ENCODE data around the gene TRIM62. TPM values are rescaled to one million over a fixed set of nuclear protein-coding genes. Genes with fewer than 3 reads are reported as not detected.
A peak's percentile ranks its signal among the peaks of the same experiment; 100 is the strongest.

Gene TRIM62
- total RNA-seq, 1 donor from 2014 or later, result 6.5 TPM

DNA sequence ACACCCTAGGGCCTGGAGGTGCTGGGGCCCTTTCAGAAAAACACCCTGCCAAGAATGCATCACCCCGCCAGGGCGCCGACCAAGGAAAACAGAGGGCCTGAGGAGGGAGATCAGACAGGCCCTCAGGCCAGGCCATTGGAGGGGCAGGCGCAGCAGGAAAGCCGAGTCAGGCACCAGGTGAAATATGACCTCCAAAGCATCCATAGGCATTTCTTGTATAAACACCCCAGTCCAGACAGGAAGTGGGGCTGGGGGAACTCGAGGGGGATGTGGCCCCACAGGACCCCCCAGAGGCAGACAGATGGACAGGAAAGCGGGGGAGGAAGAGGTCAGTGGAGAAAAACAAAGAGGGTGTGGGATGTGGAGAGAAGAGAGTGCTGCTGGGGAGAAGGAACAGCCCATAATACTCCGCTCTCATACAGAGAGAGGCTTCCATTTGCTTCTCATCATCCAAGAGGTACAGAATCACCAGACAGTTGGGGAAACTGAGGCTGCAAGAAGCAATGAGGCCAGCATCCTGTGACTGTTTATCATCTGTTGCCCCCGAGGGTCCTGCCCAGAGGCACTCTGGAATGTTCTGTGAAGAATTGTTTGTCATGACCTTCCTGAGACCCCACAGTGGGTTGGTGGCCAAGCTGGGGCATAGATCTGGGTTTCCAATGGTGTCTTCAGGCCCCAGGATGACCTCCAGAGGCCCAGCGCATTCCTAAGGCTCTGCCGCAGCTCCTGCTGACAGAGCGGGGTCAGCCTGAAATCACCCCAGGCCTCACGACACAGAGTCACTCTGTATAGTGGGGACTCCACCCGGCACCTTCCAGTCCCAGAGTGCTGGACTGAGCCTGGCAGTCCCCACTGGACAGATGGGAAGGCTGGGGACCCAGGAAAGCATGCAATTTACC, 18.0 kb downstream of the TRIM62 start:
- Histone ChIP-seq H3K27ac (no peak overlapping the region), H3K36me3 (peaks cover 10% of the 10 kb centered on the region), H3K4me1 (peaks cover 8% of the 10 kb centered on the region), H3K9me3 (no peaks in the 10 kb centered on the region), H3K27me3 (ENCODE audit: low read depth) (no peaks in the 10 kb centered on the region), H3K4me3 (no peak overlapping the region)
- ATAC-seq (no peak), DNase-seq (no peak)
- intact Hi-C loops (cut with DNase I), result no loop called here
- TF ChIP-seq, protein P1, sequence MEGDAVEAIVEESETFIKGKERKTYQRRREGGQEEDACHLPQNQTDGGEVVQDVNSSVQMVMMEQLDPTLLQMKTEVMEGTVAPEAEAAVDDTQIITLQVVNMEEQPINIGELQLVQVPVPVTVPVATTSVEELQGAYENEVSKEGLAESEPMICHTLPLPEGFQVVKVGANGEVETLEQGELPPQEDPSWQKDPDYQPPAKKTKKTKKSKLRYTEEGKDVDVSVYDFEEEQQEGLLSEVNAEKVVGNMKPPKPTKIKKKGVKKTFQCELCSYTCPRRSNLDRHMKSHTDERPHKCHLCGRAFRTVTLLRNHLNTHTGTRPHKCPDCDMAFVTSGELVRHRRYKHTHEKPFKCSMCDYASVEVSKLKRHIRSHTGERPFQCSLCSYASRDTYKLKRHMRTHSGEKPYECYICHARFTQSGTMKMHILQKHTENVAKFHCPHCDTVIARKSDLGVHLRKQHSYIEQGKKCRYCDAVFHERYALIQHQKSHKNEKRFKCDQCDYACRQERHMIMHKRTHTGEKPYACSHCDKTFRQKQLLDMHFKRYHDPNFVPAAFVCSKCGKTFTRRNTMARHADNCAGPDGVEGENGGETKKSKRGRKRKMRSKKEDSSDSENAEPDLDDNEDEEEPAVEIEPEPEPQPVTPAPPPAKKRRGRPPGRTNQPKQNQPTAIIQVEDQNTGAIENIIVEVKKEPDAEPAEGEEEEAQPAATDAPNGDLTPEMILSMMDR (IDR thresholded peaks at IDR 0.05), result no peak

DNA sequence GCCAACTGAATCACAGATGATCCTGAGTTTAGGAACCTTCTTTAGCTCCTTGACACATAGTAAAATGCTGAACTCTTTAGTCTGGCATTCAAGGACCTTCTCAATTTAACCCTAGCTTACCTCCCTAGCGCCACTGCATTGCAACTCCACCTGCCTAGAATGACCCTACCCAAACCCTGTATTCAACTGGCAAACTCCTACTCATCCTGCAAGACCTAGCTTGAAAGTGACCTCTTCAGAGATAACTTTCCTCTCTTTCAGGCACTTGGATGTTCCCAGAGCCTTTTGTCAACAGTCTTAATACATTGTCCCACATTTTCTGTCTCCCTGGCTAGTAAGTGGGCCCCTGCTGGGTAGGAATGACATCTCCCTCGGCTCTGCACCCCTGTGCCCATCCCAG, 19.7 kb downstream of the TRIM62 start:
- H3K4me1 ChIP-seq, result peaks cover 8% of the 10 kb centered on the region
- no peak overlapping the region for H3K27ac ChIP-seq
- DNase-seq (no peak), ATAC-seq (no peak)
- H3K4me3 ChIP-seq, result no peak overlapping the region
- TF ChIP-seq, protein P1 (IDR thresholded peaks at IDR 0.05), result no peak
- H3K9me3 ChIP-seq, result no peaks in the 10 kb centered on the region
- H3K27me3 ChIP-seq (ENCODE audit: low read depth), result no peaks in the 10 kb centered on the region
- intact Hi-C loops (cut with DNase I), result no loop called here
- peaks cover 24% of the 10 kb centered on the region for H3K36me3 ChIP-seq

DNA sequence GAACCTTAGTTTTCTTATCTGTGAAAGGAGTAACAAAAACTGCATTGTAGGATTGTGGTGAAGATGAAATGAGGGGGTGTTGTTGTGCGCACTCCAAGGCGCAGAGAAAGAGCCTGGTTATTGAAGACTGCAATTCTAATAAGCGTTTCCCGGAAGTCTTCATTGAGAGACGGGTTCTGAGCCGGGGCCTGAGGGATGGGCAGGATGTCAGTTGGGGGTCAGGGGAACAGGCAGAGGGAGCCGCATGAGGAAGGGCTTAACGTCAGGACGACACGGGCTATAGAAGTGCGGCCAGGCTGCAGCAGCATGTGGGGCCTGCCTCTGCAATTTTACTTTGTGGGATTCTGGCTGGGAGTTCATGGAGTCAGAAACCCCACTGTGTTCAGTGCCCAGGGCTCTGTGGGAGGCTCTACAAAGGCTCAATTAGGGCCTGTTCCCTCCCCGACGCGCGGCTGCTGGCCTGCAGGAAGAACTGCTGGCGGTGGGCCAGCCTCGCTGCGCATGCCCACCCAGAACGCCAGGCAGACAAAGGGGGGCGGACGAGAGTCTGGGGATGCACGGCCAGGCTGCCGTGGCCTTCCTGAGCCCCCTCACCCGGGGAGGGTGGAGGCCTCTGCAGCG, 20.7 kb downstream of the TRIM62 start:
- intact Hi-C loops (cut with DNase I), result no loop called here
- DNase-seq, result no peak
- ATAC-seq, result peak; percentile 22 to 29
- no peak overlapping the region for H3K4me3 ChIP-seq
- H3K36me3 ChIP-seq, result peaks cover 23% of the 10 kb centered on the region
- H3K9me3 ChIP-seq, result no peaks in the 10 kb centered on the region
- H3K4me1 ChIP-seq, result peaks cover 8% of the 10 kb centered on the region
- TF ChIP-seq, protein P1 (IDR thresholded peaks at IDR 0.05), result no peak
- H3K27me3 ChIP-seq (ENCODE audit: low read depth), result no peaks in the 10 kb centered on the region
- no peak overlapping the region for H3K27ac ChIP-seq

DNA sequence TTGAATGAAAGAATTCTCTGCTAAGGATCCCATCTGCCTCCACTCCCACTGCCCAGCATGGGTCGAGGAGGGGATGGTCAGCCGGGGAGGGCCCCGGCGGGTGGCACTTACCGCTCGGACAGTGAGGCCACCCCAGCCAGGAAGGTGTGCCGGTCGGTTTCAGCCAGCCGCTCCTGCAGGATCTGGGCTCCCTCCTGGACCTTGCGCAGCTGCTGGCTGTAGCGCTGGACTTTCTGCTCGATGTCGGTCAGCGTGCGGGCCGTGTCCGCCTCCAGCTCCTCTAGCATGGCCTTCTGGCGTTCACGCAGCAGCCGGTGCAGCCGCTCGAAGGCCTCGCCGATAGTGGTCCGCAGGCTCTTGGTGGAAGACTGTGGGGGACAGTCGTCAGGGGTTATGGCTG, 22.3 kb downstream of the TRIM62 start:
- no peaks in the 10 kb centered on the region for H3K9me3 ChIP-seq
- ATAC-seq (no peak), DNase-seq (no peak)
- H3K4me1 ChIP-seq, result peaks cover 8% of the 10 kb centered on the region
- H3K4me3 ChIP-seq, result no peak overlapping the region
- H3K27me3 ChIP-seq (ENCODE audit: low read depth), result no peaks in the 10 kb centered on the region
- peaks cover 23% of the 10 kb centered on the region for H3K36me3 ChIP-seq
- intact Hi-C loops (cut with DNase I), result no loop called here
- H3K27ac ChIP-seq, result no peak overlapping the region
- TF ChIP-seq, protein P1 (IDR thresholded peaks at IDR 0.05), result no peak

DNA sequence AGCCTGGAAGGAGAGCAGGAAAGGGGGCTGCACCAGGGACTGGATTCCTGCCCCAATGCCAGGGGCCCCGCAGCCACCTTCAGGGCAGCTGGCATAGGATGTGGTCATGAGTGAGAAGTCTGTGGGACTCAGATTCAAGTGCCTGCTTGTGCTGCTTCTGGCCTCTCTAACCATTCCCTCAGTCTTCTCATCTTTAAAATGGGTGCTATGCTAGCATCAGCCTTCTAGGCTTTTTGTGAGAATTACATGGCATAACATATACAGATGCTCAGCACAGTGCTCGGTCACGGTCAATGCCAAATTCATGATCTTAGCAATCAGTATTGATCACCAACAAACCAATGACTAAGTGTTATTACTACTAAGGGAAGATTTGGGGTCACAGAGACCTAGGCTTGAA, 23.5 kb downstream of the TRIM62 start:
- intact Hi-C loops (cut with DNase I), result no loop called here
- no peak overlapping the region for H3K4me3 ChIP-seq

More for the DNA sequence above, 23.5 kb downstream of the TRIM62 start:
- TF ChIP-seq, protein P1 (IDR thresholded peaks at IDR 0.05), result no peak
- H3K36me3 ChIP-seq, result peaks cover 23% of the 10 kb centered on the region
- H3K9me3 ChIP-seq, result no peaks in the 10 kb centered on the region
- no peak overlapping the region for H3K27ac ChIP-seq
- peaks cover 8% of the 10 kb centered on the region for H3K4me1 ChIP-seq
- no peaks in the 10 kb centered on the region for H3K27me3 ChIP-seq (ENCODE audit: low read depth)
- ATAC-seq (no peak), DNase-seq (no peak)

Data from lower lobe of right lung (tissue), 2 donors.